Measurements from ENCODE around the gene DOCK8.

GRCh38 chr9:335373-335772, 120.7 kb downstream of the DOCK8 start:
- TF ChIP-seq REST (IDR thresholded peaks at IDR 0.05; ENCODE audit: low read depth, low read length) (no peak), JUND (IDR thresholded peaks at IDR 0.05; ENCODE audit: low read depth, low read length) (no peak), CTCF (IDR thresholded peaks at IDR 0.05 in 2 of 3, conservative IDR thresholded peaks at IDR 0.05 in 1 of 3; ENCODE audit: control insufficient read depth in 2 of 3, extremely low read depth in 1 of 3, insufficient read depth in 1 of 3, low read depth in 3 of 3, low read length in 3 of 3) (no peak), SMAD1 (IDR thresholded peaks at IDR 0.05; ENCODE audit: low read depth, partially characterized antibody) (no peak), ZNF217 (IDR thresholded peaks at IDR 0.05) (no peak), RAD21 (IDR thresholded peaks at IDR 0.05; ENCODE audit: insufficient read depth, low read depth, low read length) (no peak), ZBTB4 (CRISPR knock-in tag; IDR thresholded peaks at IDR 0.05) (no peak), FOS (IDR thresholded peaks at IDR 0.05; ENCODE audit: borderline replicate concordance, extremely low read depth, insufficient read length) (no peak), CBX3 (IDR thresholded peaks at IDR 0.05; ENCODE audit: borderline replicate concordance, low read depth) (no peak), ZBTB40 (IDR thresholded peaks at IDR 0.05; ENCODE audit: borderline replicate concordance) (no peak)

Measured in GM12878 (cell line).